HG03565 (cell line): ENCODE data around the gene GNG2.

Experiments used
- ATAC-seq: cut with Tn5 transposase; IDR thresholded peaks from one replicate; pipeline ENCODE4 v1.9.1; 2021; ENCODE audit warnings: mild to moderate bottlenecking, moderate library complexity; ENCODE audit not compliant: unreplicated experiment

GNG2 gene

DNA sequence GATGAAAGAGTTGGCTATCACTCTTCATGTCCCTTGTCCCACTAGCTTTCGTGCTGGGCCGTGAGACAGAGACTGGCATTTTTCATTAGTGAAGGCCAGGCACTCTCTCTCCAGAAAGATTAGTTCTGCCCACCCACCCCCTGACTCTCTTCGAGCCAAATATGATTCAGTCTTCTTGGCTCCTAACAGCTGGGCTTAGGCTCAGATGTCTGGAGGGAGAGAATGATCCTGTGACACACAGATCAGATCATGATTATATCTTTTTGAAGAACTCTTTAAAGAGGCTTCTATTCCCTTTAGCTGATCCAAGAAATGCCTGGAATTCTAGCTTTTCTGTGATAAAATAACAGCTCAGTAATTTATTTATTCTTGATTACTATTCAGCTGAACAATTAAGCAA is 5.2 kb upstream of the GNG2 start:
- ATAC-seq = no peak

DNA sequence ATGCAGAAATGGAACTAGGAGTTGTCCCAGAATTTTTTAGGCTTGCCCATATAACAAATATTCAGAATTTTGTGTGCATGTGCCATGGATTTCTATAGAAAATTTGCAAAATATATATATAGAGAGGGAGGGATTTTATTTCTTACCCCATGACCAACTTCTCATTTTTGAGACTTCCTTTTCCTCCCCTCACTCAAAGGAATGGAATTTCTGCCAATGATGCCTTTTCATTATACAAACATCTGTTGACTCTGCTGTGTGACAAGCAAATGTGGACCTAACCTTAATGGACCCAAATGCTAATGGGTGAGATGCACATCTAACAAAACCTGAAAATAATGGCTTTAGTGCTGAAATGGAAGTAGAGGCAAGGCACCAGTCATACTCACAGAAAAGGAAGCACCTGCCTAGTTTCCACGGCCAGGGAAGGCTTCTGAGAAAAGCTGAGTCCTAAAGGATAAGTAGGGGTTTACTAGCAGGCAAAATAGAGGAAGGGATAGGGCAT is 3.6 kb upstream of the GNG2 start:
- ATAC-seq = no peak

DNA sequence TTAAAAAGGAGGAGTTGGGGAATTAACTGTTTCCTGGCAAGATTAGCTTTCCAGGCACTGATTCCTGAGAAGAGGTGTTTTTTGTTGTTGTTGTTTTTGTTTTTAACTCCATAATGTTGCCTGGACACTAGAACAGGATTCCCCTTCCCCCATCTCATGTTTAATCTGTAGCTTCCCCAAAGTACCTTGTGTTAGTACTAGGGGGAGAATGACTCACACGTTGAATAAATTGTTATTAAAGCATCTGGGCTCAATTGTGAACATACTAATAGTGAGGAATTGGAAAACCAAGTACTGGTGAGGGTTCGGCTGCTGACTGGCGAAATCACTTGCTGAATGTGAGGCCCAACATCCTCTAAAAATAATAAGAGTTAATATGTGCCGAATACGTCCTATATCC is 1.3 kb upstream of the GNG2 start:
- no peak for ATAC-seq

DNA sequence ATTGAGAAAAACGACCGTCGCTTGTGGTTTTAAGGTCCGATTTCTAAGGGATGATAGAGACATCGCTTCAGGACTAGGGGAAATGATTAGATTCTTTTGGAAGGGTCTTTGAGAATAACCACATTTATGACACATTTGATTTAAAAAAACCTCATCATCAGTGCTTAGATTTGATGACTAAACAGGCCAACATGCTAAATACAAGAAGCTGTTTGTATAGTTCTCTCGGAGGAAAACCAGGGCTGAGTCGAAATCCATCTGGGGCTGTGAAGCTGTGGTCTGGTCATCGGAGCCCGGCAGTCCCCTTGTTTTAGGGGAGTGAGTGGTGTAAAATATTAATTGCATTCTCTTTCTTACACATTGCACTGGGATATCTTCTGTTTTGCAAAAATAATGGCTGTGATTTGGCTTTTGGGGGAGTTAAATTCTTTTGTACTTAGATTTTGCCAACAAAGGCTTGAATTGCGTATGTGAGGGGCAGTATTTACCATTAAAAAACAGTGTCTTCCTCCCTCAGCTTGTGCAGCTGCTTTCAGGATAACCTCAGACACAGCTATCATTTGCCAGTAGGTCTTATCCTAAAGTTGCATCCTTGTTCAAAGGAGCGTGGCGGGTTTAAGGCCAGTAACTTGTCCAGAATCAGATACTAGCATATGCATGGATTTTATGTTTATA is 550 bp downstream of the GNG2 start:
- no peak for ATAC-seq

DNA sequence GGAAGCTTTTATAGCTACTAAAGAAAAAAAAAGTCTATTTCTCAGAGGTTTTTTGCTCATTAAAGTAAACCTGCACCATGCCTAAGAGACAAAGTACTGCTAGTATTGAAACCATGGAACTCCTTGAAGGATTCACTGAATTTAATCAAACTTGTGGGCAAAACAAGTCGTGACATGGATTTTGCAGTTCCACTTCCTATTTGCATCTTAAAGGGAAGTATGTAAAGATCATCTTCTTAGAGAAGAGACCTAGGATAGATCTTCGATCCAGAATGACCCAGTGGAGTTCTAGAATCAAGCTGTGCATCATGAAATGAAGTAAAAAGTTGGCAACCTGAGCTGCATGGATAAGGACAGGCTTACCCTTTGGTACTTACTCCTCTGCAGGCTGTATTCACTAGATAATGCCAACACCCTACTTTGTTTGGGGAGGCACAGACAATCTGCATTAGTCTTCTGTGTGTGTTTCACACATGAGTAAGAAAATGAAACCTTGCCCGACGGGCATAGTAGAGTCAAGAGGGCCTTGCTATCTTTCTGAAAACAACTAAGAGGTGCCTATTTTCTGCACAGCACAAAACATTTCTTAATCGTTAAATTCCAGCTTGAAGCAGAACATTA is 1.9 kb downstream of the GNG2 start:
- no peak for ATAC-seq

DNA sequence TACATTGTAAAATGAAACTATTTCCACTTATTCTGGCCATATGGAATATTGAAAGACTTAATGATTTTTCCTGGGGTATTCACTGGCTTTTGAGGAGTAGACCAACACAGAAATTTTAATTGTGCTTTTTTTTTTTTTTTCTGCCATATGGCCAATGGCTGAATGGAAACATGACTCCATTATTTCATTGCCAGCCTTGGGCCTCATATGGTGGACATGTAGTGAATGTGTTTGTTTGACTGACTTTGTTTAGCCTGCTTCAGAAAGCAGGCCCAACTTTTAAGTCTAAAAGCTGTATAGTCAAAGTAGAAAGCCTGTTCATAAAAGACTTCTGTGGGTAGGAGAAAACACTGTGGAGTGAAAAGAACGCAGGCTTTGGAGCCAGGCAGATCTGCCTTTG is 2.4 kb downstream of the GNG2 start:
- ATAC-seq = no peak

DNA sequence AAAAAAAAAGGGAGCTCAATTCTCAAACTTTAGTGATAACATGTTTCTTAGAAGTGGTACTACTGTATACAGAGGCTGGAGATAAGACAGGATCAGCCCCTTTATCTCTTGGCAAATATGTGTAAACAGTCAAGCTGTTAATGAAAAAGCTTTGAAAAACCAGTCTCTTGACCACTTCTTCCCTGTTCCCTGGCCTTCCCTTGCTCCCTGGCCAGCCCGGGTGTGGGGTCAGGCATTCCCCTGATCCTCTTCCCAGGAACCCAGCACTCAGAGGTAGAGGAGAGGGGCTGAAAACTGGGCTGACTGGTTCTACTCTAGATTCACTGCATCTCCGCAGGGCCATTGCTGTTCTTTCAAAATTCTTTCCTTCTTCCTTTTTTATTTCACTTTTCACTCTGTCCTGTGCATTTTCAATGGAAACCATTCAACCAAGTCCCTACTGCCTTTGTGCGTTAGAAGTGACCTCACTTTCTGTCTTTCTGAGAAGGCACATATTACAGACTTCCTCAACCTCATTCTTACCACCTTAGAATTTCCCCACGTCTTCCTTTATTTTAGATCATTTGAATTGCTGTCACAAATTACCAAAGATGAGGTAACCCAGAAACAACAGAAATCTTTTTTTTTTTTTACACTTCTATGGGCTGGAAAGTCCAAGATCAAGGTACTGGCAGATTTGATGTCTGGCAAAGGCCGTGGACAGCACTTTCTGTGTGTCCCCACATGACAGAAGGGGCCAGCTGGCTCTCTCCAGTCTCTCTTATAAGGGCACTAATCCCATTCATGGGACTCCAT is 5.7 kb downstream of the GNG2 start:
- peak; percentile 36 for ATAC-seq

DNA sequence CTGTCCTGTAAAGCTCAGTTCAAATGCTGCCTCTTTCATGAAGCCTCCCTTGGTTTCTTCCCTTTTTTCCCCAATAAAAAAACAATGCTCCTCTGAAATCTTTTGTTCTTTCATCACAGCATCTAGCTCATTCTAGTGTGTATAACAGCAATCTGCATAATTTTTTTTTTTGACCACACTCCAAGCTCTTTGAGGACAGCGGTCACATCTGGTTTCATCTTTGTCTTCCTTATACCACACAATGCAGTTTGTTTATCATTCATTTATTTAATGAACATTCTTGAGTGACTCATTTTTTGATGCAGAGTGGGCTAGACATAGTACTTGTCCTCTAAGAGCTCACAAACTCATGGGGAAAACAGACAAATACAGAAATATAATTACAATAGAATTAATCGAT is 7.3 kb downstream of the GNG2 start:
- no peak for ATAC-seq

DNA sequence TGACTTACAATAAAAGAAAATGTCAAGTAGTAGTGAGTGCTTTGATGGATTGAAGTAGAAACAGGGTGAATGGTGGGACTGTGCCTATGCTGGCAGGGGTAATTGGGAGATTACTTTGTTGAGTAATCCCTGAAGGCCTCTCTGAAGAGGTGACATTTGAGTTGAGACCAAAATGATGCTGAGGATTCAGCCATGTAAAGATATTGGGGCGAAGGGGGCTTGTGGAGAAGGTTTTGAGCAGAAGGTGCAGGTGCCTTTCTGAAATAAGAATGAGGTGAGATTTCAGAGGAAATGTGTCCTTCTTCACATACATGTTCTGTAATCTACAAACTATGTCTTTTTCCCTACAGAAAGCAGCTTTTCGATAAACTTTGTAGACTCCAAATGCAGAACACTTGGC is 8.0 kb downstream of the GNG2 start:
- no peak for ATAC-seq

DNA sequence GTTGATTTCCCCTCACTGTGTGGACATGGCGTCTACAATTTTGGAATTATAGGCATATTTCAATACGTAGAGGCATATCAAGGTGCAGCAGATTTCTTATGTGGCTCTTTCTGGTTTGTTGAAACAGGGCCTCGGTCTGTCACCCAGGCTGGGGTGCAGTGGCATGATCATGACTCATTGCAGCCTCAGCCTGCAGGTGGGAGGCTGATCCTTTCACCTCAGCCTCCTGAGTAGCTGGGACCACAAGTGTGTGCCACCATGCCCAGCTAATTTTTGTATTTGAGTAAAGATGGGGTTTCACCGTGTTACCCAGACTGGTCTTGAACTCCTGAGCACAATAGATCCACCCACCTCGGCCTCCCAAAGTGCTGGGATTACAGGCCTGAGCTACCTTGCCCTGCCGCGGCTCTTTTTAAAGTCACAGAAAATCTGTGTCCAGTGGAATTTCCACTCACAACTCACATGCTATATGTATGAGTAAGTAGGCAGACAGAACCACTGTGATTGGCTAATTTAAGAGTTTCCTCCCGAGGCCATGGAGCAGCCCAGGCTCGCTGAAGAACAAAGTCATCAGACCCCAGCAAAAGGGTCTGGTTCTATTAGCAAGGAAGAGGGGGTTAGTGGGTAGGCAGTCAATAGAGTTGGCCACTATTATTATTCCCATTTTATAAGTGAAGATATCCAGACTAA is 9.1 kb downstream of the GNG2 start:
- ATAC-seq = no peak

DNA sequence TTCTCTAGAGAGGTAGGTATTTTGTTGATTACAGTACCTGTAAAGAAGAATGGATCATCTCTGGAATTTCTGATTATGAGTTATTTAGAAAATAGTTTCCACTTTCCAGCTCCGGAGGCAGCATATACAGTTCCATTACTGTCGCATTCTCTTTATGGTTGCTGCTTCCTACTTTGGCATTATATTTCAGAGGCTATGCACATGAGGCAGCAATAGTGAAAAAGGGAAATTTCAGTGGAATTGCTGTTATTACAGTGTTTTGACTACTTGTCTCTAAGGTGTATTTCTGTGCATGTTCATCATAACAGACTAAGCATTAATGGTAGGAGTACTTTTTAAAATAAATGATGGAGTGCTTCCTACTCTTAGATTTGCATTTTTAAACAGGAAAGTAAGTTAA is 10.2 kb downstream of the GNG2 start:
- no peak for ATAC-seq

DNA sequence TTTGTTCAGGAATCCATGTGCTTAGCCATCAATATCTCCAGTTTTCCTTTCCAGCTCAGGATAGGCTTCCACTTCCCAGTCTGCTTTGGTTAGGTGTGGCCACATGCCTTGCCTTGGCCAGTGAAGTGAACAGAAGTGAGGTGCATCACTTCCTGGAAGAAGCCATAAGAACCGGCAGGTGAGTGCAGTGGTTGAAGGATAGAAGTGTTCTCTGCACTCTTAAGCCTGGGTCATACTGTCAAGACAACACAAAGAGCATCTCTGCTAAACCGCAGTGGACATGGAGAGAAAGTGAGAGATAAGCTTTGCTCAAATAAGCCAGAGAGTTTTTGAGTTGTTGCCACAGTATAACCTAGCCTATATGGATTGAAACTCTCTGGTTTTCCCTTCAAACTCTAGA is 11.4 kb downstream of the GNG2 start:
- ATAC-seq = no peak

DNA sequence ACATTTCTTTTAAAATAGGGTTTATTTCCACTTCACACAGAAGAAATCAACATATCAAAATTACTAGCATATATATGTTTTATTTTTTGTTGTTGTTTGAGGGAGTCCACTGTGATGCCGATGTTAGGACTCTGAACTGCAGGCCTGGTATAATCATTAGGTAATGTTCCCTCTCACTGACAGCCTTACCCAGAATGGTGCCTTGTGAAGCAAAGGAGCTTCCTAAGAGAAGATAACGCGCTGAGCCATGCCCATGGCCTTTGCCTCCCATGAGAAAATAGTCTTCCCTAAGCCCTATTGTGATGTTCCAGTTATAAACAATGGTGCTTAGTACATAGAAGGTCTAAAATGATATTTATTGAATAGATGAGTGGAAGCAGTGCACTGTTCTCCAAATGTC is 12.0 kb downstream of the GNG2 start:
- ATAC-seq = no peak

DNA sequence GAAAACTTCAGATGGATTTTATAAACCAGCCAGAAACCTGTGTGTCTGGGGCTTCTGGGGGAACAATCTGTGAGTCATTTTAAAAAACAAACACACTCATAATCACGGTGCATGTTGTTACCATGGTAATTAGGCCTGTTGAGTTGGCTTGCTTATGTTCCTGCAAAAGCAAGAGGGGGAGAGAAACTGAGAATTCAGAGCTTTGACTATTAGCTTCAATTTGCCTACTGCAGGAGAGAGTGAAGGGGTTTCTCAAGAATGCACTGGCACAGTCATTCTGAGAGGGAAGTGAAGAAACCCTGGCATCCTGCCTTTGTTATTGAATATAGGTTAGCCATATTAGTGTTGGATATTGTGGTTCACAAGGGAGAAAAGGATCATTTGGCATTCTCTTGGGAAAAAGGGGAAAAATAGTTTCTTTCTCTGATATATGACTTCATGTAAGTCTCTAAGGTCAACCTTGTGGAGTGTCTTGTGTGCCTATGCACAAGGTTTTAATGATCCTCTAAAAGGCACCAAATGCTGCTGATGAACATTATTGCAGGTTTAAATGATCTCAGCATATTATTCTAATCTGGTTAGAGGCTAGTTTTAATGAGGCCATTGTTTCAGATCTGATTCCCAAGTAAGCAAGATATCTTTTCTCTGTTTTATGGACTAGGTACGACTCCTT is 12.9 kb downstream of the GNG2 start:
- peak; percentile 83 for ATAC-seq

DNA sequence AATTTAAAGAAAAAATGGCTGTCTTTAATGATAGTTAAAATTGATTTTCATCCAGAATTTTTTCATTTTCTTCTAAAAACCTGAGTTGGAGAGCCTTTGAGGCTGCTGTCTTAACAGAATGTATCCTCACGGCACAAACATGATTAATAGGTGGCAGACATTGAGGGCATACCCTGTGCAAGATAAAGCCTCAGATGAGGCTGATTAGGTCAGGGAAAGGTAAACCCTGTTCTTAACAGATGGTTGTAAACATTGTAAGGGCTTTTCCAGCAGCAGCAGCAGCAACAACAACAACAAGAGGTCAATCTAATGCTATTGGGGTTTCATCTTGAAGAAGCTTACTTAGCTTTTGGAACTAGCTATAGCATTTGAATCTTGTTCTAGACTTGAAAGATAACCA is 17.4 kb downstream of the GNG2 start:
- ATAC-seq = no peak

DNA sequence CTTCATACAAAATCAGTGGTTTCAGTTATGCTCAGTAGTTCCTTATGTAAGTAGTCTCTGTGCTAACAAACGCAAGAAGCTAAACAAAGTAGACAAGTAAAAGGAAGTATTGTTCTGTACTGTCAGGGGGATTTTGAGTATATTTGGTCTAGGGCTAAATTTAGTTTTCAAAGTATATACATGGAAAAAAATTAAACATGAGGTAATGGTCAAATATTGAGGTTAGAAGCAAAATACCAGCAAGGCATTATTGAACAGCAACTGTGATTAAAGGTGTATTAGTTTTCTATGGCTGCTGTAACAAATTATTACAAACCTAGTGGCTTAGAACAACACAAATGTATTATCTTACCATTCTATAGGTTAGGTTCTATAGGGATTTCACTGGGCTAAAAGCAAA is 18.8 kb downstream of the GNG2 start:
- ATAC-seq = no peak

DNA sequence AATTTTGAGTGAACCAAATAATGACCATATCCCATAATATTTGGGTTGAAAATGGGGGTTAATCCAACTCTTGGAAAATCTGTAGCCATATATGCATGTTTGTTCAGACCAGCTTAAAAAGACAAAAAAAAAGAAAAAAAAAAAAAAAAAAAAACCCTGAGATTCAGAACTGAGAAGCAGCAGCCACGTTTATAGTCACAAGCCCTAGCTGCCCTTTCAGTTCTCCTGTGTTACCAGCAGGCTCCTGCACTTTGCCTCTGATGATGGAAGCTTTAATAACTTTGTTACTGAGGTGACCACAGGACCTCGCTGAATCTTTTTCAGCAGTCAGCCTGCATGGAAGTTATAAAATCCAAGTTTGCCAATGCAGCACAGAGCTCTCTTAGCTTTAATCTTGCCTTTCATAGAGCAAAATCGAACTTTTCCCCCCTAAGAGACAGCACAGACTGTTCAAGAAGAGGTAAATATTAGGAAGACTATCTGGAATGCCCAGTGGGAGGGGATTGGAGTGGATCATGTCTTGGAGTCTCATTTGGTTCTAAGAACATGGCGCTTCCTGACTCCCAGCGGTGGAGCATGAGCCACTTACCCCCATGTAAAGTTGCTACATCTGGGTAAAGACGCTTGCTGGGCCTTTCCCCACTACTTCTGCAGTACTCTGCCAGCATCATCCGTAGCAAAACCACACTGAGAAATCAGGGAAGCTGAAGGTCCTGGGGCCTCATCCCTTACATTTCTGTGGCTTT is 20.6 kb downstream of the GNG2 start:
- peak; percentile 42 for ATAC-seq

DNA sequence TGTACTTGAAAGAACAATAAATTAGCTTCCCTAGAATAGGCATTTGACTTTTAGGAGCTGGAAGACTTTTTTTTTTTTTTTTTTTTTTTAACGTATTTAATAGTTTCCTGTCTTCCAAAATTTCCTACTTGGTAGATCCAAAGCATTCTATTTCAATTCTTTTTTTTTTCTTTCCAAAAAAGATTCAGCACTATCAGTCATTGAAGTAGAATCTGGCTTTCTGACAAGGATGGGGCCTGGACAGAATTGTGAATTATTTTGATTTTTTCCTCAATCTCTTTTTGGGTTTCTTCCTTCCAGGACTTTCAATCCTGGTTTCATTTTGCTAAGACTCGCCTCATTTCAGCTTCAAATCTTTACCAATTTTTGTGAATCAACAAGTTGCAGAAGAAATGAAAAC is 21.2 kb downstream of the GNG2 start:
- ATAC-seq = no peak

DNA sequence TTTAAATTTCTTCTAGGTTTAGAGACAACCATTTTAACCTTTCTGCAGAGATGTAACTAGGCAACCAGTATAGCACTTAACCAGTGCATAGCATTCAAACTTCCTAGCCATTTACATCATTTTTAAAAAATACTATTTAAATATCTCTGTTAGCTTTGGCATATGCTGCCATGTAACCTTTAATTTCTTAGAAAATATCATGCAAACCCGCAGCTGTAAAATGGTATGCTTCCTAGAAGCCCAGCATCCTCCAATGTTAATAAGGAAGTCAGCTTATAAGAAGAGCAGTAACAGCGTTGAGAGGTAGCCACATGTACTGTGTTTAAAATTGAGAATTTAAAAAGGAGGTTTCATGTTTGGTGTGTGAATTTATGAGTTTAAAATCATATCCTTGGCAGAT is 22.8 kb downstream of the GNG2 start:
- no peak for ATAC-seq
